K562 (cell line): Measurements from ENCODE around the gene ALDH6A1. TPM values are rescaled to one million over a fixed set of nuclear protein-coding genes. Genes with fewer than 3 reads are reported as not detected.

Experiments used
- EP300 ChIP-seq: IDR thresholded peaks from 2 replicates; pipeline ENCODE4 v1.6.1; 2012; ENCODE audit warnings: low read length, improper control_type of control experiment
- HIVEP1 ChIP-seq: fragments of 250-450 bp; sonication (Bioruptor Pico); IDR thresholded peaks from 2 replicates; pipeline ENCODE4 v1.4.0; 2020; ENCODE audit warnings: mild to moderate bottlenecking
- HMBOX1 ChIP-seq: sonication (generic); IDR thresholded peaks from 2 replicates; pipeline ENCODE4 v1.6.1; 2016
- HSF4 ChIP-seq: fragments of 250-450 bp; sonication (Bioruptor Pico); IDR thresholded peaks from 2 replicates; pipeline ENCODE4 v2.1.2; 2022; ENCODE audit warnings: mild to moderate bottlenecking, moderate library complexity, borderline replicate concordance
- ID3 ChIP-seq, 2 experiments: fragments of 250-450 bp in 1 of 2; fragments of 450-650 bp in 1 of 2; sonication (Bioruptor Pico) in 1 of 2; IDR thresholded peaks; 2 replicates each; pipeline versions ENCODE4 v1.6.1 to v1.8.0; 2016 to 2021; ENCODE audit warnings: mild to moderate bottlenecking in 2 of 2, moderate library complexity in 2 of 2, missing compliant biosample characterization in 1 of 2, missing genetic modification characterization in 1 of 2
- L3MBTL2 ChIP-seq: fragments of 450-650 bp; IDR thresholded peaks from 2 replicates; pipeline ENCODE4 v1.6.1; 2016; ENCODE audit warnings: mild to moderate bottlenecking, moderate library complexity
- MBD2 ChIP-seq: sonication (generic); IDR thresholded peaks from 2 replicates; pipeline ENCODE4 v1.6.1; 2016; ENCODE audit warnings: low read depth, borderline replicate concordance
- PBX2 ChIP-seq, 2 experiments: IDR thresholded peaks in 1 of 2; conservative IDR thresholded peaks in 1 of 2; 2 replicates each; pipeline ENCODE4 v1.6.1; 2016; ENCODE audit warnings: low read depth in 2 of 2, mild to moderate bottlenecking in 1 of 2, missing compliant biosample characterization in 1 of 2, missing genetic modification characterization in 1 of 2, moderate library complexity in 1 of 2
- POLR3G ChIP-seq: IDR thresholded peaks from 2 replicates; pipeline ENCODE4 v1.6.1; 2011; ENCODE audit not compliant: insufficient read length, insufficient replicate concordance; ENCODE audit errors: extremely low read depth
- RAD51 ChIP-seq: fragments of 450-650 bp; IDR thresholded peaks from 2 replicates; pipeline ENCODE4 v1.7.1; 2016; ENCODE audit warnings: low read depth, mild to moderate bottlenecking, borderline replicate concordance
- SMARCA4 ChIP-seq: fragments of 450-650 bp; IDR thresholded peaks from 2 replicates; pipeline ENCODE4 v1.6.1; 2016
- SPI1 ChIP-seq: IDR thresholded peaks from 2 replicates; pipeline ENCODE4 v1.6.1; 2011; ENCODE audit warnings: low read depth, low read length, control low read depth, borderline replicate concordance
- TBP ChIP-seq: optimal IDR thresholded peaks from 2 replicates; pipeline ENCODE3; 2011; ENCODE audit warnings: low read depth, low read length, improper control_type of control experiment
- TRIM28 ChIP-seq: fragments of 450-650 bp; IDR thresholded peaks from 2 replicates; pipeline ENCODE4 v1.6.1; 2017
- WHSC1 ChIP-seq: IDR thresholded peaks from one replicate; pipeline ENCODE4 v1.6.1; 2012; ENCODE audit warnings: low read length, control low read depth, inconsistent platforms
- ZC3H8 ChIP-seq: fragments of 450-650 bp; IDR thresholded peaks from 2 replicates; pipeline ENCODE4 v1.6.1; 2017
- ZNF507 ChIP-seq: conservative IDR thresholded peaks from 2 replicates; pipeline ENCODE4 v1.6.1; 2017; ENCODE audit warnings: missing genetic modification characterization, missing compliant biosample characterization
- ZNF586 ChIP-seq: fragments of 450-650 bp; formaldehyde crosslinking; conservative IDR thresholded peaks from 2 replicates; pipeline ENCODE4 v1.4.0; 2020; ENCODE audit warnings: mild to moderate bottlenecking, moderate library complexity
- polyA plus RNA-seq, 8 experiments: library from polyadenylated mRNA; depleted of rRNA in 4 of 8; stranded (reverse) in 5 of 8; unstranded in 3 of 8; fragments of >200 nt; fragmentation: Nextera tagmentation in 2 of 8; fragmentation: Illumina TruSeq in 1 of 8; extraction: Ambion mirVana in 2 of 8; extraction: Trizol in 1 of 8; gene quantifications; 2 replicates each; pipeline versions ENCODE4 v1.2.1 to v1.2.3, GENCODE V29; 2011 to 2014; ENCODE audit warnings: inconsistent platforms in 1 of 8, missing spikeins in 1 of 8
- total RNA-seq, 7 experiments: library from RNA; depleted of rRNA in 6 of 7; stranded (reverse); fragments of >200 nt in 6 of 7; fragmentation: Illumina TruSeq in 2 of 7; extraction: Trizol in 2 of 7; gene quantifications; 2 replicates each; pipeline versions ENCODE4 v1.2.1 to v1.2.3, GENCODE V29; 2011 to 2021; ENCODE audit warnings: low replicate concordance in 1 of 7
- TF ChIP-seq, protein P1 (sequence below): fragments of 250-450 bp; sonication (Bioruptor Pico); IDR thresholded peaks from 2 replicates; pipeline ENCODE4 v1.8.0; 2021; ENCODE audit warnings: moderate library complexity, mild to moderate bottlenecking, inconsistent platforms
- TF ChIP-seq, protein P2 (sequence below): sonication (generic); formaldehyde crosslinking; IDR thresholded peaks from 2 replicates; pipeline ENCODE4 v1.8.0; 2023; ENCODE audit warnings: mild to moderate bottlenecking, missing genetic modification reagents

Gene ALDH6A1
- total and polyA plus RNA-seq, 9 of the 15 experiments (the other 6 are each of a cell fraction or from before 2014, with no cell fraction given) = 3.1 to 11.5 (median 4.6) TPM

- TF ChIP-seq POLR3G = no peak
- TF ChIP-seq HMBOX1 = peak; percentile 87
- TF ChIP-seq TRIM28 = no peak
- TF ChIP-seq RAD51 = no peak
- no peak for TF ChIP-seq ZC3H8
- TF ChIP-seq HSF4 (CRISPR knock-in tag) = no peak
- TF ChIP-seq, protein P1, sequence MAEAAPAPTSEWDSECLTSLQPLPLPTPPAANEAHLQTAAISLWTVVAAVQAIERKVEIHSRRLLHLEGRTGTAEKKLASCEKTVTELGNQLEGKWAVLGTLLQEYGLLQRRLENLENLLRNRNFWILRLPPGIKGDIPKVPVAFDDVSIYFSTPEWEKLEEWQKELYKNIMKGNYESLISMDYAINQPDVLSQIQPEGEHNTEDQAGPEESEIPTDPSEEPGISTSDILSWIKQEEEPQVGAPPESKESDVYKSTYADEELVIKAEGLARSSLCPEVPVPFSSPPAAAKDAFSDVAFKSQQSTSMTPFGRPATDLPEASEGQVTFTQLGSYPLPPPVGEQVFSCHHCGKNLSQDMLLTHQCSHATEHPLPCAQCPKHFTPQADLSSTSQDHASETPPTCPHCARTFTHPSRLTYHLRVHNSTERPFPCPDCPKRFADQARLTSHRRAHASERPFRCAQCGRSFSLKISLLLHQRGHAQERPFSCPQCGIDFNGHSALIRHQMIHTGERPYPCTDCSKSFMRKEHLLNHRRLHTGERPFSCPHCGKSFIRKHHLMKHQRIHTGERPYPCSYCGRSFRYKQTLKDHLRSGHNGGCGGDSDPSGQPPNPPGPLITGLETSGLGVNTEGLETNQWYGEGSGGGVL = no peak
- TF ChIP-seq ID3 (CRISPR knock-in tag; IDR thresholded peaks at IDR 0.05) = no peak
- no peak for TF ChIP-seq ID3 (tag; IDR thresholded peaks at IDR 0.05)
- TF ChIP-seq ZNF586 (CRISPR knock-in tag) = no peak
- peak; percentile 12 for TF ChIP-seq TBP
- TF ChIP-seq ZNF507 = no peak
- no peak for TF ChIP-seq HIVEP1 (CRISPR knock-in tag)
- TF ChIP-seq WHSC1 = no peak
- TF ChIP-seq, protein P2, sequence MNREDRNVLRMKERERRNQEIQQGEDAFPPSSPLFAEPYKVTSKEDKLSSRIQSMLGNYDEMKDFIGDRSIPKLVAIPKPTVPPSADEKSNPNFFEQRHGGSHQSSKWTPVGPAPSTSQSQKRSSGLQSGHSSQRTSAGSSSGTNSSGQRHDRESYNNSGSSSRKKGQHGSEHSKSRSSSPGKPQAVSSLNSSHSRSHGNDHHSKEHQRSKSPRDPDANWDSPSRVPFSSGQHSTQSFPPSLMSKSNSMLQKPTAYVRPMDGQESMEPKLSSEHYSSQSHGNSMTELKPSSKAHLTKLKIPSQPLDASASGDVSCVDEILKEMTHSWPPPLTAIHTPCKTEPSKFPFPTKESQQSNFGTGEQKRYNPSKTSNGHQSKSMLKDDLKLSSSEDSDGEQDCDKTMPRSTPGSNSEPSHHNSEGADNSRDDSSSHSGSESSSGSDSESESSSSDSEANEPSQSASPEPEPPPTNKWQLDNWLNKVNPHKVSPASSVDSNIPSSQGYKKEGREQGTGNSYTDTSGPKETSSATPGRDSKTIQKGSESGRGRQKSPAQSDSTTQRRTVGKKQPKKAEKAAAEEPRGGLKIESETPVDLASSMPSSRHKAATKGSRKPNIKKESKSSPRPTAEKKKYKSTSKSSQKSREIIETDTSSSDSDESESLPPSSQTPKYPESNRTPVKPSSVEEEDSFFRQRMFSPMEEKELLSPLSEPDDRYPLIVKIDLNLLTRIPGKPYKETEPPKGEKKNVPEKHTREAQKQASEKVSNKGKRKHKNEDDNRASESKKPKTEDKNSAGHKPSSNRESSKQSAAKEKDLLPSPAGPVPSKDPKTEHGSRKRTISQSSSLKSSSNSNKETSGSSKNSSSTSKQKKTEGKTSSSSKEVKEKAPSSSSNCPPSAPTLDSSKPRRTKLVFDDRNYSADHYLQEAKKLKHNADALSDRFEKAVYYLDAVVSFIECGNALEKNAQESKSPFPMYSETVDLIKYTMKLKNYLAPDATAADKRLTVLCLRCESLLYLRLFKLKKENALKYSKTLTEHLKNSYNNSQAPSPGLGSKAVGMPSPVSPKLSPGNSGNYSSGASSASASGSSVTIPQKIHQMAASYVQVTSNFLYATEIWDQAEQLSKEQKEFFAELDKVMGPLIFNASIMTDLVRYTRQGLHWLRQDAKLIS (CRISPR knock-in tag) = no peak
- 0 out of 2 replicates have a peak, but pooled peaks have one; percentile 5 for TF ChIP-seq EP300
- TF ChIP-seq MBD2 = no peak
- TF ChIP-seq SPI1 = no peak
- TF ChIP-seq SMARCA4 = 0 out of 2 replicates have a peak, but pooled peaks have one; percentile 43
- TF ChIP-seq L3MBTL2 = no peak
- no peak for TF ChIP-seq PBX2 (CRISPR knock-in tag; IDR thresholded peaks at IDR 0.05; ENCODE audit: low read depth)
- no peak for TF ChIP-seq PBX2 (tag; conservative IDR thresholded peaks at IDR 0.05; ENCODE audit: low read depth)
Measured at GRCh38 chr14:74015963-74016362, 68.3 kb downstream of the ALDH6A1 start (continued).
